H9 (cell line): ENCODE results near the gene GPR160. TPM values are rescaled to one million over a fixed set of nuclear protein-coding genes. Genes with fewer than 3 reads are reported as not detected.

Source experiments
- DNase-seq: peaks from one replicate; pipeline ENCODE4 v3.0.0-alpha.2; 2017
- H2AFZ ChIP-seq: one replicate; pipeline ENCODE4 v1.6.1; 2013; ENCODE audit warnings: mild to moderate bottlenecking, low read length, control low read depth, moderate library complexity
- H2AK5ac ChIP-seq: 2 replicates; pipeline ENCODE4 v1.6.1; 2013; ENCODE audit warnings: low read length, control low read depth, mixed read lengths; ENCODE audit not compliant: insufficient read length
- H2BK120ac ChIP-seq: one replicate; pipeline ENCODE4 v1.6.1; 2013; ENCODE audit warnings: low read depth, mild to moderate bottlenecking, low read length, control low read depth, inconsistent platforms; ENCODE audit not compliant: poor library complexity, severe bottlenecking
- H2BK12ac ChIP-seq: 2 replicates; pipeline ENCODE4 v1.6.1; 2013; ENCODE audit warnings: low read length, control low read depth, mixed read lengths, low read depth; ENCODE audit not compliant: insufficient read length
- H2BK15ac ChIP-seq: 2 replicates; pipeline ENCODE4 v1.6.1; 2013; ENCODE audit warnings: low read depth, low read length, control low read depth
- H2BK20ac ChIP-seq: one replicate; pipeline ENCODE4 v1.6.1; 2013; ENCODE audit warnings: low read depth, mild to moderate bottlenecking, low read length, control low read depth, inconsistent platforms; ENCODE audit not compliant: poor library complexity, severe bottlenecking
- H2BK5ac ChIP-seq: 2 replicates; pipeline ENCODE4 v1.6.1; 2013; ENCODE audit warnings: low read length, control low read depth, mixed read lengths; ENCODE audit not compliant: insufficient read length
- H3K14ac ChIP-seq: 2 replicates; pipeline ENCODE4 v1.6.1; 2013; ENCODE audit warnings: low read length, control low read depth; ENCODE audit not compliant: insufficient read depth
- H3K18ac ChIP-seq: 2 replicates; pipeline ENCODE4 v1.6.1; 2013; ENCODE audit warnings: low read depth, mild to moderate bottlenecking, mixed read lengths, low read length, control low read depth; ENCODE audit not compliant: insufficient read length
- H3K23ac ChIP-seq: 2 replicates; pipeline ENCODE4 v1.6.1; 2013; ENCODE audit warnings: low read length, control low read depth, mixed read lengths, low read depth; ENCODE audit not compliant: insufficient read length
- H3K23me2 ChIP-seq: 2 replicates; pipeline ENCODE4 v1.6.1; 2013; ENCODE audit warnings: low read depth, mild to moderate bottlenecking, mixed read lengths, low read length, control low read depth; ENCODE audit not compliant: insufficient read length, poor library complexity, severe bottlenecking
- H3K27ac ChIP-seq: 2 replicates; pipeline ENCODE4 v1.5.1; 2013; ENCODE audit warnings: low read length, control low read depth, mixed read lengths, low read depth; ENCODE audit not compliant: insufficient read length
- H3K27me3 ChIP-seq: 2 replicates; pipeline ENCODE4 v1.6.1; 2013; ENCODE audit warnings: low read length, control low read depth, inconsistent platforms; ENCODE audit not compliant: insufficient read depth
- H3K4ac ChIP-seq: 2 replicates; pipeline ENCODE4 v1.6.1; 2013; ENCODE audit warnings: low read depth, mild to moderate bottlenecking, control low read depth, inconsistent platforms, low read length, moderate library complexity
- H3K4me1 ChIP-seq: 2 replicates; pipeline ENCODE4 v1.6.1; 2013; ENCODE audit warnings: low read length, control low read depth, inconsistent platforms; ENCODE audit not compliant: insufficient read depth
- H3K4me2 ChIP-seq: 2 replicates; pipeline ENCODE4 v1.6.1; 2013; ENCODE audit warnings: low read length, control low read depth, mixed read lengths; ENCODE audit not compliant: insufficient read length, insufficient read depth
- H3K56ac ChIP-seq: 2 replicates; pipeline ENCODE4 v1.6.1; 2013; ENCODE audit warnings: low read depth, mild to moderate bottlenecking, mixed read lengths, low read length, control low read depth; ENCODE audit not compliant: insufficient read length
- H3K79me1 ChIP-seq: 2 replicates; pipeline ENCODE4 v1.6.1; 2013; ENCODE audit warnings: low read depth, mild to moderate bottlenecking, moderate library complexity, low read length, control low read depth, inconsistent platforms; ENCODE audit not compliant: insufficient read depth, poor library complexity, severe bottlenecking
- H3K79me2 ChIP-seq: 2 replicates; pipeline ENCODE4 v1.6.1; 2013; ENCODE audit warnings: low read length, control low read depth, inconsistent platforms; ENCODE audit not compliant: insufficient read depth
- H3K9ac ChIP-seq: 2 replicates; pipeline ENCODE4 v1.6.1; 2013; ENCODE audit warnings: low read length, control low read depth, mixed read lengths; ENCODE audit not compliant: insufficient read length; ENCODE audit errors: extremely low read depth
- H3K9me3 ChIP-seq: one replicate; pipeline ENCODE4 v1.6.1; 2013; ENCODE audit warnings: low read depth, low read length, inconsistent platforms; ENCODE audit not compliant: control insufficient read depth
- H3T11ph ChIP-seq: one replicate; pipeline ENCODE4 v1.6.1; 2013; ENCODE audit warnings: mild to moderate bottlenecking, low read length, control low read depth, inconsistent platforms
- H4K20me1 ChIP-seq: one replicate; pipeline ENCODE4 v1.6.1; 2013; ENCODE audit not compliant: control insufficient read depth, insufficient read length, insufficient read depth
- H4K5ac ChIP-seq: 2 replicates; pipeline ENCODE4 v1.6.1; 2013; ENCODE audit warnings: low read depth, mild to moderate bottlenecking, mixed read lengths, low read length, control low read depth; ENCODE audit not compliant: insufficient read length
- H4K8ac ChIP-seq: replicated peaks from 2 replicates; pipeline ENCODE4 v1.6.1; 2013; ENCODE audit warnings: low read length, control low read depth, mixed read lengths, low read depth; ENCODE audit not compliant: insufficient read length
- H4K91ac ChIP-seq: 2 replicates; pipeline ENCODE4 v1.6.1; 2013; ENCODE audit warnings: low read depth, mild to moderate bottlenecking, moderate library complexity, mixed read lengths, low read length, control low read depth; ENCODE audit not compliant: insufficient read length
- H3K27ac Mint-ChIP-seq, 3 experiments: 2 replicates in 2 of 3; 3 replicates in 1 of 3; pipeline ENCODE4 v1.8.0; 2020 to 2021; ENCODE audit warnings: mixed read lengths in 3 of 3, mild to moderate bottlenecking in 1 of 3, moderate library complexity in 1 of 3
- H3K27me3 Mint-ChIP-seq: 2 replicates; pipeline ENCODE4 v1.8.0; 2021; ENCODE audit warnings: low read depth, mild to moderate bottlenecking, moderate library complexity, mixed read lengths
- H3K36me3 Mint-ChIP-seq, 3 experiments: 2 replicates in 2 of 3; 3 replicates in 1 of 3; pipeline ENCODE4 v1.8.0; 2020 to 2021; ENCODE audit warnings: low read depth in 3 of 3, mixed read lengths in 3 of 3; ENCODE audit not compliant: insufficient read depth in 1 of 3
- H3K4me1 Mint-ChIP-seq, 2 experiments: 2 replicates each; pipeline ENCODE4 v1.8.0; 2020; ENCODE audit warnings: mixed read lengths in 2 of 2
- H3K4me3 Mint-ChIP-seq, 2 experiments: 2 replicates in 1 of 2; 3 replicates in 1 of 2; pipeline ENCODE4 v1.8.0; 2020 to 2021; ENCODE audit warnings: mild to moderate bottlenecking in 2 of 2, mixed read lengths in 2 of 2, moderate library complexity in 1 of 2
- H3K9me3 Mint-ChIP-seq, 2 experiments: 2 replicates in 1 of 2; 3 replicates in 1 of 2; pipeline ENCODE4 v1.8.0; 2020; ENCODE audit warnings: mild to moderate bottlenecking in 2 of 2, mixed read lengths in 2 of 2, moderate library complexity in 1 of 2
- CTCF ChIP-seq: fragments of 200-600 bp; sonication (generic); conservative IDR thresholded peaks from 3 replicates; pipeline ENCODE4 v1.8.0; 2021; ENCODE audit warnings: antibody characterized with exemption, mild to moderate bottlenecking
- WGBS: extraction: QIAGEN DNeasy Blood & Tissue Kit; methylation state at CpG from one replicate; pipeline ENCODE4 v1.1.7; 2013; ENCODE audit warnings: missing lambda C conversion rate, low lambda C conversion rate, mixed read lengths; ENCODE audit not compliant: insufficient read length; ENCODE audit errors: extremely low coverage; 5-methylcytosine and 5-hydroxymethylcytosine counted together
- total RNA-seq: library from RNA; stranded (reverse); gene quantifications from 2 replicates; pipeline ENCODE4 v1.2.1, GENCODE V29; 2021

Gene GPR160
- total RNA-seq, 1 experiment from 2014 or later: 14.1 TPM

DNA sequence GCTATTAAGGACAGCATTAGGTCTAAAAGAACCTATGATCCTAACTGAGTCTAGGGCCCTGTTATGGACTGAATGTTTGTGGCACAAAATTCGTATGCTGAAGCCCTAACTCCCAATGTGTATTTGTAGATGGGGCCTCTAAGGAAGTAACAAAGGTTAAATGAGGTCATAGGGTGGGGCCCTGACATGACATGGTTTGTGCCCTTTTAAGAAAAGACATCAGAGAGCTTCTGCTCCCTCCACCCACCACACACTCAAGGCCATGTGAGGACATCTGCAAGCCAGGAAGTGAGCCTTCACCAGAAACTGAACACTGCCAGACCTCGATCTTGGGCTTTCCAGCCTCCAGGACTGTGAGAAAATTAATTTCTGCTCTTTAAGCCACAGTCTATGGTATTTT is 94.5 kb downstream of the GPR160 start:
- Histone ChIP-seq H3K56ac (no peak overlapping the region), H3K9ac (no peak overlapping the region), H3K4me2 (no peak overlapping the region), H2BK15ac (no peak overlapping the region), H3K27ac (no peak overlapping the region), H3K79me2 (no peaks in the 10 kb centered on the region), H3K23me2 (no peaks in the 10 kb centered on the region), H2BK120ac (no peak overlapping the region), H3K79me1 (no peaks in the 10 kb centered on the region), H2BK12ac (no peak overlapping the region), H3K14ac (no peak overlapping the region), H2AK5ac (no peak overlapping the region), H3T11ph (no peak overlapping the region), H2AFZ (no peak overlapping the region), H4K8ac (no peak overlapping the region), H2BK20ac (no peak overlapping the region), H4K20me1 (no peaks in the 10 kb centered on the region), H3K27me3 (no peaks in the 10 kb centered on the region), H4K91ac (no peak overlapping the region), H3K4me1 (no peaks in the 10 kb centered on the region), H2BK5ac (no peak overlapping the region), H3K9me3 (no peaks in the 10 kb centered on the region), H4K5ac (no peak overlapping the region), H3K4ac (no peak overlapping the region), H3K18ac (no peak overlapping the region), H3K23ac (no peak overlapping the region)
- no CpG with 5 or more reads among the region's 2 CpGs for WGBS
- Mint-ChIP-seq H3K9me3 (no peaks in the 10 kb centered on the region), H3K4me1 (no peaks in the 10 kb centered on the region), H3K36me3 (peaks cover 22 to 50% (median 42%) of the 10 kb centered on the region in 3 experiments; a peak in 6 of 7 replicates), H3K27ac (no peak overlapping the region), H3K4me3 (no peak overlapping the region), H3K27me3 (no peaks in the 10 kb centered on the region)
- no peak for TF ChIP-seq CTCF
- DNase-seq: no peak

Other genes with a start within 250 kb of the GPR160 start
- 0.26 TPM in 1 of 2 replicates, not detected in the other for gene LRRIQ4, start 225.1 kb upstream of the GPR160 start, total RNA-seq
- gene LRRC34, start 225.1 kb upstream of the GPR160 start, total RNA-seq: 4.6 and 5.1 TPM in 2 replicates
- not detected in 2 replicates for gene LRRC31, start 168.1 kb upstream of the GPR160 start, total RNA-seq
- gene SAMD7, start 126.4 kb upstream of the GPR160 start, total RNA-seq: not detected in 2 replicates
- gene SEC62, start 71.2 kb upstream of the GPR160 start, total RNA-seq: 90.3 and 98.7 TPM in 2 replicates
- 26.4 and 27.2 TPM in 2 replicates for gene PHC3, start 143.7 kb downstream of the GPR160 start, total RNA-seq
- gene PRKCI, start 184.4 kb downstream of the GPR160 start, total RNA-seq: 57.7 and 71.1 TPM in 2 replicates